Measurements from ENCODE around the gene IFT20. TPM values are rescaled to one million over a fixed set of nuclear protein-coding genes. Genes with fewer than 3 reads are reported as not detected.

Gene IFT20
- total RNA-seq, 4 donors from 2014 or later = 3.7 to 15.9 (median 4.9) TPM

DNA sequence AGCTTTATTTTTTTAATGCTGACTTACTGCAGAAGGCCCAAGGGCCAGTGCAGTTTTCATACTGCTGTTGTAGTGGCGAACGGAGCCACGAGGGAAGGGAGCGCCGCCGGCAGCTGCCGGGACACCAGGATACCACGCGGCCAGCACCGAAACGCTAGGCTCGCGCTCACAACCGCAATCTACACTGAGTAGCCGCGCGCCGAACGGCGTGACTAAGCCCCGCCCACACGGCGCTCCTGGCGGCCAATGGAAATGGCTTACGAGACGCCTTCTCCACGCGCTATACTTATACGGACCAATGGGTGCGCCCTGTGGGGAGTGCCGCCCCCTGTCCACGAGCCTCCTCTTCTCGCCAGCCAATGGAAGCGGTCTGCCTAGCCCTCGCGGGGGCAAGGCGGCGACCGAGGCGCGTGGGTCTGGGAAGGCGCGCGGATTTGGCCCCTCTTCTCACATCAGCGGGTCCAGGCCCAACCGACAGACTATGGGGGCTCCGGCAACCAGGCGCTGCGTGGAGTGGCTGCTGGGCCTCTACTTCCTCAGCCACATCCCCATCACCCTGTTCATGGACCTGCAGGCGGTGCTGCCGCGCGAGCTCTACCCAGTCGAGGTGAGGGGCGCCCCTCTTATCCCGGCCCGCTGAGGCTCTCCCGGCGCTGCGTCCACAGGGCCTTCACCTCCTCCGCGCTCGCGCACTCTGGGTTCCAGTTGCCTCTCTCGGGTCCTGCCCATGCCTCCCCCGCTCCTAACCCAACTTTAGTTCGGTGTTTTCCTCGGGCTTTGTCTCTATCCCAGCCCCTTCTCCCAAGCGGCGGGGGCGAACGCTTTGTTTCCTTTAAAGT is 16.3 kb downstream of the IFT20 start, which contains the start of gene TMEM97:
Gene TMEM97, plus strand, starts transcription at position 442 of the 839 bp plus-strand sequence. Its CDS starts 40 bp downstream, at position 482.
- peaks cover 16 to 19% of the 10 kb centered on the region in 2 donors for H3K4me1 ChIP-seq
- peak; percentile 97 to 99 for ATAC-seq

DNA sequence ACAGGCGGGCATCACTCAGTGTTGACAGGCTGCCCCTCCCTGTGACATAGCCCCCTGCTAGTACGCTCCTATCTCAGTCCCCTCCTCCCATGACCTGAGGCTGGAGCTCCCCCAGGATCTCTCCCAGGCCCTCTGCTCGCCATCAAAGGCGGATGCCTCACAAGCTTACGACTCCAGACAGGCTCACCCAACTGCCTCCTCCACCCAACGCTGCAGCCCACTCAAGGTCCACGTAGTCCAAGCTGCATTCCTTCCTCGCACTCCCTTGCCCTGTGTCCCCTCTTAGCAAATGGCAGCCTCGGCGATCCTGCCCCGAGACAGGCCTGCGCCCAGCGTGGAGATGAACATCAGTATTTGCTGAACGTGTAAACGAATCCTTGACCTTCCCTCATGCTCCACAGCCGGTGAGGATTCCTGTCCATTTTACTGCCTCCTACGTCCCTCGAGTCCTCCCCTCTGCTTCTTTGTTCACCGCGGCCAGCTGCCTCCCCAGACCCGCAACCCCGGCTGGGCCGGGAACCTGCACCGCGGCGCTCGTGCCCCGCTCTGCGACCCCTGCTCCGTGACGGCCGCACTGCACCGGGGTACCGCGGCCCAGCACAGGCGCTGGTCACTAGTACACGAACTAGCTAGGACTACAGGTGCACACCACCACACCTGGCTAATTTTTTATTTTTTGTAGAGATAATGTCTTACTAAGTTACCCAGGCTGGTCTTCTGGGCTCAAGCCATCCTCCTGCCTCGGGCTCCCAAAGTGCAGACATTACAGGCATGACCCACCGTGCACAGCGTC is 17.1 kb downstream of the IFT20 start:
- H3K4me1 ChIP-seq = peaks cover 16 to 19% of the 10 kb centered on the region in 2 donors
- no peak for DNase-seq
- TF ChIP-seq, protein P1, sequence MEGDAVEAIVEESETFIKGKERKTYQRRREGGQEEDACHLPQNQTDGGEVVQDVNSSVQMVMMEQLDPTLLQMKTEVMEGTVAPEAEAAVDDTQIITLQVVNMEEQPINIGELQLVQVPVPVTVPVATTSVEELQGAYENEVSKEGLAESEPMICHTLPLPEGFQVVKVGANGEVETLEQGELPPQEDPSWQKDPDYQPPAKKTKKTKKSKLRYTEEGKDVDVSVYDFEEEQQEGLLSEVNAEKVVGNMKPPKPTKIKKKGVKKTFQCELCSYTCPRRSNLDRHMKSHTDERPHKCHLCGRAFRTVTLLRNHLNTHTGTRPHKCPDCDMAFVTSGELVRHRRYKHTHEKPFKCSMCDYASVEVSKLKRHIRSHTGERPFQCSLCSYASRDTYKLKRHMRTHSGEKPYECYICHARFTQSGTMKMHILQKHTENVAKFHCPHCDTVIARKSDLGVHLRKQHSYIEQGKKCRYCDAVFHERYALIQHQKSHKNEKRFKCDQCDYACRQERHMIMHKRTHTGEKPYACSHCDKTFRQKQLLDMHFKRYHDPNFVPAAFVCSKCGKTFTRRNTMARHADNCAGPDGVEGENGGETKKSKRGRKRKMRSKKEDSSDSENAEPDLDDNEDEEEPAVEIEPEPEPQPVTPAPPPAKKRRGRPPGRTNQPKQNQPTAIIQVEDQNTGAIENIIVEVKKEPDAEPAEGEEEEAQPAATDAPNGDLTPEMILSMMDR (IDR thresholded peaks at IDR 0.05 in 4 of 5, conservative IDR thresholded peaks at IDR 0.05 in 1 of 5) = no peak
- TF ChIP-seq POLR2A (IDR thresholded peaks at IDR 0.05) = no peak
- intact Hi-C loops (cut with DNase I; ENCODE audit: low total_unique reads) (no loop called here), in situ Hi-C loops (cut with MboI; ENCODE audit: low sequenced_read_pairs in 4 of 4) (no loop called here)
- ATAC-seq = peak in 1 of 2 donors; percentile 2
- no peaks in the 10 kb centered on the region for H3K36me3 ChIP-seq
- peak overlapping the region; percentile 79 to 91 (median 85) for H3K27ac ChIP-seq
- H3K9me3 ChIP-seq = no peaks in the 10 kb centered on the region
- peak overlapping the region; percentile 63 to 88 (median 71) for H3K4me3 ChIP-seq
- no peaks in the 10 kb centered on the region for H3K27me3 ChIP-seq

More for the DNA sequence above, 16.3 kb downstream of the IFT20 start, which contains the start of gene TMEM97:
- Histone ChIP-seq H3K9me3 (no peaks in the 10 kb centered on the region), H3K27ac (peak within 1 kb of the TSS; percentile 79 to 91 (median 85)), H3K27me3 (no peaks in the 10 kb centered on the region), H3K4me3 (peak within 1 kb of the TSS; percentile 64 to 88 (median 71)), H3K36me3 (no peaks in the 10 kb centered on the region)
- in situ Hi-C loops (cut with MboI; ENCODE audit: low sequenced_read_pairs in 4 of 4) = no loop called here
- DNase-seq = peak; percentile 97
- intact Hi-C loops (cut with DNase I; ENCODE audit: low total_unique reads) = loop anchor here (1.0 kb wide), 2 partner anchors 16 to 38 kb away; partner anchors contain the start of genes IFT20, POLDIP2 and TNFAIP1
- TF ChIP-seq POLR2A (IDR thresholded peaks at IDR 0.05) = peak; percentile 58 to 59
- TF ChIP-seq, protein P1 (IDR thresholded peaks at IDR 0.05 in 4 of 5, conservative IDR thresholded peaks at IDR 0.05 in 1 of 5) = peak in 4 of 5 experiments; percentile 8 to 24 (median 16)

DNA sequence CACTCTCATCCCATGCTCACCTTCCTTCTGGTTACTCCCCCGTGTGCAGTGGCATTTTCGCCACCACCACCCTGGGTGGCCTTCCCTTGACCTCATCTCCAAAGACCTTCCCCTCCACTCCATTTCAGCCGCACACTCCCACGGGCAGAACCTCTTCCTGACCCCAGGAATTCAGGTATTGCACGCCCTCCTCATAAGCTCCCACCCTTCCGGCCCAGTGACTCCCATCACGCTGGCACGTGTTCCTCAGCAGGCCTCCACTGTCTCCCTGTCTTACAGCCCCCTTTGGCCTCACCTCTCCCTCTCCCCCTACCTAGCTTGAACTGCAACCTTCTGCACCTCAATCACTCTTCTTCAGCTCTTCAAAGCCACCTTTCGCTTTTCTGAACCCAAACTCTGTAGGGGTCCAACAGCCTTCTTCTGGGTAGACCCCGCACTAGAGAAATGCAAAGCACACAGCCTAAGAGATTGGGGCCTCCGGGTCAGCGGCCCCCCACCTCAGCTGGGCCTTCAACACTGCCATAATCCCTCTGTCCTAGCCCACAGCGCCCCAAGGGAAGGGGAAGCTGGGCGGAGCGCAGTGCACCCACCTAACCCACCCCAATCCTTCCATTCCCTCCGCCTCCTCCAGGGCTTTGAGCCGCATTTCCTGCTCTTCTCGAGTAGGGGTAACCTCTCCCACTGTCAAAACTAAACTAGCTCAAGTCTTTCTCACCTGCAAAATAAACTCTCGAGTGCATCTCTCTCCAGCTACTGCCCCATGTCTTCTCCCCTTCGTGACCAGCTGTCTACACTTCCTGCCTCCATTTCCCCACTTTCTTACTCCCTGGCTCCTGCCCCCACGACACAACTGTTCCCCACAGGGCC is 17.9 kb downstream of the IFT20 start:
- no peak for DNase-seq
- ATAC-seq = no peak
- in situ Hi-C loops (cut with MboI; ENCODE audit: low sequenced_read_pairs in 4 of 4) (no loop called here), intact Hi-C loops (cut with DNase I; ENCODE audit: low total_unique reads) (no loop called here)
- Histone ChIP-seq H3K9me3 (no peaks in the 10 kb centered on the region), H3K36me3 (no peaks in the 10 kb centered on the region), H3K4me3 (no peak overlapping the region), H3K27ac (no peak overlapping the region), H3K4me1 (peaks cover 16 to 19% of the 10 kb centered on the region in 2 donors), H3K27me3 (no peaks in the 10 kb centered on the region)
- TF ChIP-seq, protein P1 (IDR thresholded peaks at IDR 0.05 in 4 of 5, conservative IDR thresholded peaks at IDR 0.05 in 1 of 5) = no peak
- no peak for TF ChIP-seq POLR2A (IDR thresholded peaks at IDR 0.05)

All from gastrocnemius medialis (tissue), 4 donors.